Activated CD8-positive, alpha-beta T cell treated with anti-CD3 and anti-CD28 coated beads, Interleukin-2, amount 10 ng/mL, durations not matched to agents 7 days and 5 days (primary cell): Measurements from ENCODE around the gene APOL4. TPM values are rescaled to one million over a fixed set of nuclear protein-coding genes. Genes with fewer than 3 reads are reported as not detected.
"Not testable (repeated sequence)": the region's sequence is repeated elsewhere in the genome, so short reads cannot be mapped to it uniquely, and the experiment has no call there.

ENCODE experiments used
- ATAC-seq: fragments of 150-1000 bp; cut with Tn5 transposase; one replicate; pipeline ENCODE4 v1.10.0; 2021; ENCODE audit warnings: moderate library complexity
- CTCF ChIA-PET: fragments of 350-600 bp; sonication (Branson Sonifier 250); formaldehyde crosslinking; loops from one replicate; lab custom pipeline; 2021; ENCODE audit warnings: antibody characterized with exemption; lab: Charles Lee
- POLR2A ChIA-PET: fragments of 350-600 bp; sonication (Branson Sonifier 250); formaldehyde crosslinking; loops from one replicate; lab custom pipeline; 2021; ENCODE audit warnings: antibody characterized with exemption; lab: Charles Lee
- DNase-seq: peaks from one replicate; pipeline ENCODE4 v3.0.0-alpha.2; 2020
- H3K27ac Mint-ChIP-seq: one replicate; pipeline ENCODE4 v1.8.0; 2021; ENCODE audit warnings: mild to moderate bottlenecking, mixed read lengths
- H3K27me3 Mint-ChIP-seq: one replicate; pipeline ENCODE4 v1.8.0; 2021; ENCODE audit warnings: low read depth, mixed read lengths
- H3K36me3 Mint-ChIP-seq: one replicate; pipeline ENCODE4 v1.8.0; 2021; ENCODE audit warnings: low read depth, mixed read lengths
- H3K4me1 Mint-ChIP-seq: one replicate; pipeline ENCODE4 v1.8.0; 2021; ENCODE audit warnings: low read depth, mixed read lengths
- H3K4me3 Mint-ChIP-seq: one replicate; pipeline ENCODE4 v1.8.0; 2021; ENCODE audit warnings: mild to moderate bottlenecking, mixed read lengths
- H3K9me3 Mint-ChIP-seq: one replicate; pipeline ENCODE4 v1.8.0; 2022; ENCODE audit warnings: mixed read lengths; ENCODE audit not compliant: insufficient read depth
- total RNA-seq, 2 experiments: library from RNA; stranded (reverse); gene quantifications; one replicate each; pipeline ENCODE4 v1.2.3, GENCODE V29; 2021

APOL4 gene
- total RNA-seq, 2 experiments from 2014 or later: 6.9 to 8.5 TPM

GRCh38 chr22:36204632-36205015, 3.0 kb upstream of the APOL4 start:
- Mint-ChIP-seq H3K4me1 (peaks cover 44% of the 10 kb centered on the region), H3K27me3 (peaks cover 5% of the 10 kb centered on the region), H3K36me3 (peaks cover 4% of the 10 kb centered on the region), H3K27ac (no peak overlapping the region), H3K4me3 (no peak overlapping the region), H3K9me3 (peaks cover 8% of the 10 kb centered on the region)
- ChIA-PET POLR2A (interaction anchor here (0.7 kb wide), 1 partner anchor 12 kb away, joined by 3 read pairs; no protein-coding TSS in a partner anchor), CTCF (interaction anchor here (0.8 to 1.1 kb wide), 2 partner anchors 36 to 72 kb away, joined by 3 read pairs; no protein-coding TSS in a partner anchor)
- DNase-seq: no peak
- no peak for ATAC-seq

- H3K36me3 Mint-ChIP-seq: peaks cover under 1% of the 10 kb centered on the region
- H3K4me3 Mint-ChIP-seq: no peak overlapping the region
- no peak for ATAC-seq
- no peak for DNase-seq
- H3K27me3 Mint-ChIP-seq: peaks cover under 1% of the 10 kb centered on the region
- peaks cover 48% of the 10 kb centered on the region for H3K4me1 Mint-ChIP-seq
- ChIA-PET CTCF (interaction anchor here (0.8 to 1.1 kb wide), 2 partner anchors 36 to 73 kb away, joined by 3 read pairs; no protein-coding TSS in a partner anchor), POLR2A (interaction anchor here (0.7 kb wide), 1 partner anchor 13 kb away, joined by 3 read pairs; no protein-coding TSS in a partner anchor)
- H3K9me3 Mint-ChIP-seq: peaks cover 4% of the 10 kb centered on the region
- no peak overlapping the region for H3K27ac Mint-ChIP-seq
These were observed 2.5 kb upstream of the APOL4 start for GRCh38 chr22:36204001-36204631.

GRCh38 chr22:36203441-36203840, 1.8 kb upstream of the APOL4 start:
- H3K9me3 Mint-ChIP-seq, ATAC-seq, H3K4me3 Mint-ChIP-seq, H3K36me3 Mint-ChIP-seq, DNase-seq, H3K27ac Mint-ChIP-seq, H3K27me3 Mint-ChIP-seq, POLR2A ChIA-PET: not testable (repeated sequence)
- CTCF ChIA-PET: interaction anchor here (1.8 to 2.0 kb wide), 2 partner anchors 19 to 283 kb away, joined by 5 to 7 read pairs; no protein-coding TSS in a partner anchor
- peaks cover 49% of the 10 kb centered on the region for H3K4me1 Mint-ChIP-seq

GRCh38 chr22:36202906-36203305, 1.3 kb upstream of the APOL4 start:
- not testable (repeated sequence) for H3K36me3 Mint-ChIP-seq, H3K27me3 Mint-ChIP-seq, H3K27ac Mint-ChIP-seq, H3K4me3 Mint-ChIP-seq, ATAC-seq, DNase-seq, H3K9me3 Mint-ChIP-seq
- CTCF ChIA-PET: interaction anchor here (0.9 to 2.0 kb wide), 4 partner anchors 9 to 284 kb away, joined by 3 to 7 read pairs (median 4); no protein-coding TSS in a partner anchor
- POLR2A ChIA-PET: interaction anchor here (0.6 kb wide), 1 partner anchor 290 kb away, joined by 3 read pairs; no protein-coding TSS in a partner anchor
- H3K4me1 Mint-ChIP-seq: peaks cover 49% of the 10 kb centered on the region

- not testable (repeated sequence) for ATAC-seq, H3K36me3 Mint-ChIP-seq, DNase-seq, H3K27me3 Mint-ChIP-seq, H3K9me3 Mint-ChIP-seq
- CTCF ChIA-PET: interaction anchor here (1.3 kb wide), 1 partner anchor 21 kb away, joined by 3 read pairs; no protein-coding TSS in a partner anchor
- Mint-ChIP-seq H3K4me1 (peaks cover 67% of the 10 kb centered on the region), H3K27ac (peak overlapping the region; percentile 21), H3K4me3 (peak overlapping the region; percentile 67)
- POLR2A ChIA-PET: interaction anchor here (0.6 kb wide), 1 partner anchor 179 kb away, joined by 3 read pairs; no protein-coding TSS in a partner anchor
These were observed 584 bp downstream of the APOL4 start for GRCh38 chr22:36201025-36201424.

- no peaks in the 10 kb centered on the region for H3K36me3 Mint-ChIP-seq
- DNase-seq (no peak), ATAC-seq (no peak)
- peaks cover 74% of the 10 kb centered on the region for H3K4me1 Mint-ChIP-seq
- CTCF ChIA-PET: interaction anchor here (0.8 to 2.7 kb wide), 5 partner anchors 9 to 79 kb away, joined by 3 to 16 read pairs (median 5); partner anchors contain the start of gene APOL2
- POLR2A ChIA-PET: no interaction called here
- H3K27me3 Mint-ChIP-seq: no peaks in the 10 kb centered on the region
- no peak overlapping the region for H3K4me3 Mint-ChIP-seq
- no peaks in the 10 kb centered on the region for H3K9me3 Mint-ChIP-seq
- H3K27ac Mint-ChIP-seq: peak overlapping the region; percentile 7
These were observed 2.5 kb downstream of the APOL4 start for GRCh38 chr22:36199001-36199551.

GRCh38 chr22:36198536-36198935, 3.1 kb downstream of the APOL4 start:
- CTCF ChIA-PET: interaction anchor here (0.6 to 2.7 kb wide), 6 partner anchors 18 to 88 kb away, joined by 3 to 16 read pairs (median 4); partner anchors contain the start of gene APOL2
- peak overlapping the region; percentile 13 for H3K4me3 Mint-ChIP-seq
- peaks cover 74% of the 10 kb centered on the region for H3K4me1 Mint-ChIP-seq
- no peak for DNase-seq
- H3K27ac Mint-ChIP-seq: peak overlapping the region; percentile 76
- H3K36me3 Mint-ChIP-seq: no peaks in the 10 kb centered on the region
- no peak for ATAC-seq
- H3K9me3 Mint-ChIP-seq: no peaks in the 10 kb centered on the region
- H3K27me3 Mint-ChIP-seq: no peaks in the 10 kb centered on the region
- POLR2A ChIA-PET: interaction anchor here (0.6 kb wide), 1 partner anchor 12 kb away, joined by 3 read pairs; no protein-coding TSS in a partner anchor

GRCh38 chr22:36197514-36198146, 4.0 kb downstream of the APOL4 start:
- Mint-ChIP-seq H3K9me3 (no peaks in the 10 kb centered on the region), H3K36me3 (no peaks in the 10 kb centered on the region), H3K27me3 (no peaks in the 10 kb centered on the region), H3K4me1 (peaks cover 66% of the 10 kb centered on the region), H3K4me3 (peak overlapping the region; percentile 13), H3K27ac (peak overlapping the region; percentile 76)
- DNase-seq (peak; percentile 47), ATAC-seq (peak; percentile 43)
- POLR2A ChIA-PET: interaction anchor here (0.5 to 0.6 kb wide), 2 partner anchors 13 to 1103 kb away, joined by 3 read pairs; no protein-coding TSS in a partner anchor
- CTCF ChIA-PET: interaction anchor here (0.6 to 3.2 kb wide), 10 partner anchors 14 to 289 kb away, joined by 3 to 16 read pairs (median 4); partner anchors contain the start of gene APOL2

- no peaks in the 10 kb centered on the region for H3K9me3 Mint-ChIP-seq
- DNase-seq (no peak), ATAC-seq (peak; percentile 40)
- no peaks in the 10 kb centered on the region for H3K36me3 Mint-ChIP-seq
- H3K4me1 Mint-ChIP-seq: peaks cover 63% of the 10 kb centered on the region
- no peaks in the 10 kb centered on the region for H3K27me3 Mint-ChIP-seq
- POLR2A ChIA-PET: interaction anchor here (0.5 to 0.6 kb wide), 2 partner anchors 88 to 1102 kb away, joined by 3 read pairs; no protein-coding TSS in a partner anchor
- peak overlapping the region; percentile 76 for H3K27ac Mint-ChIP-seq
- CTCF ChIA-PET: interaction anchor here (1.0 to 3.2 kb wide), 7 partner anchors 15 to 289 kb away, joined by 3 to 16 read pairs (median 6); partner anchors contain the start of gene APOL2
- H3K4me3 Mint-ChIP-seq: peak overlapping the region; percentile 13
These were observed 4.6 kb downstream of the APOL4 start for GRCh38 chr22:36197065-36197440.

GRCh38 chr22:36196254-36197064, 5.2 kb downstream of the APOL4 start:
- ATAC-seq: no peak
- no peak for DNase-seq
- H3K27ac Mint-ChIP-seq: peak overlapping the region; percentile 76
- POLR2A ChIA-PET: interaction anchor here (0.6 kb wide), 1 partner anchor 89 kb away, joined by 3 read pairs; no protein-coding TSS in a partner anchor
- H3K36me3 Mint-ChIP-seq: no peaks in the 10 kb centered on the region
- CTCF ChIA-PET: interaction anchor here (0.9 to 3.2 kb wide), 12 partner anchors 15 to 137 kb away, joined by 3 to 21 read pairs (median 10); partner anchors contain the start of gene APOL2
- no peak overlapping the region for H3K4me3 Mint-ChIP-seq
- peaks cover 57% of the 10 kb centered on the region for H3K4me1 Mint-ChIP-seq
- H3K27me3 Mint-ChIP-seq: no peaks in the 10 kb centered on the region
- no peaks in the 10 kb centered on the region for H3K9me3 Mint-ChIP-seq
